DND-41 (cell line): ENCODE results near the gene OSCAR.

Experiments used
- ATAC-seq: fragments of 200-7000 bp; cut with Tn5 transposase; 3 replicates; pipeline ENCODE4 v1.9.1; 2021; ENCODE audit warnings: low read depth; ENCODE audit not compliant: insufficient read depth
- DNase-seq: peaks from one replicate; pipeline ENCODE4 v3.0.0-alpha.2; 2020
- H2AFZ ChIP-seq: 2 replicates; pipeline ENCODE4 v1.6.0; 2012; ENCODE audit warnings: low read depth, low read length
- H3K27ac ChIP-seq: 2 replicates; pipeline ENCODE4 v1.5.1; 2012; ENCODE audit warnings: low read length, inconsistent platforms
- H3K27me3 ChIP-seq: fragments of 200-600 bp; sonication (generic); 2 replicates; pipeline ENCODE4 v1.6.0; 2012; ENCODE audit warnings: low read length, mild to moderate bottlenecking, inconsistent platforms; ENCODE audit not compliant: insufficient read depth, poor library complexity
- H3K36me3 ChIP-seq: 2 replicates; pipeline ENCODE4 v1.5.1; 2012; ENCODE audit warnings: low read length, inconsistent platforms; ENCODE audit not compliant: insufficient read depth
- H3K4me1 ChIP-seq: 2 replicates; pipeline ENCODE4 v1.5.1; 2012; ENCODE audit warnings: mild to moderate bottlenecking, low read length; ENCODE audit not compliant: insufficient read depth
- H3K4me2 ChIP-seq: 2 replicates; pipeline ENCODE4 v1.6.0; 2012; ENCODE audit warnings: mild to moderate bottlenecking, moderate library complexity, low read length, inconsistent platforms; ENCODE audit not compliant: insufficient read depth
- H3K4me3 ChIP-seq, 2 experiments: fragments of 200-600 bp in 1 of 2; shearing (Covaris generic) in 1 of 2; 2 replicates each; pipeline ENCODE4 v1.5.1; 2012 to 2016; ENCODE audit warnings: inconsistent platforms in 2 of 2, low read length in 2 of 2, mild to moderate bottlenecking in 2 of 2, low read depth in 1 of 2, moderate library complexity in 1 of 2
- H3K79me2 ChIP-seq: 2 replicates; pipeline ENCODE4 v1.6.0; 2012; ENCODE audit warnings: low read length, inconsistent platforms; ENCODE audit not compliant: insufficient read depth
- H3K9ac ChIP-seq: 2 replicates; pipeline ENCODE4 v1.6.0; 2012; ENCODE audit warnings: low read depth, mild to moderate bottlenecking, inconsistent platforms, low read length, moderate library complexity
- H3K9me3 ChIP-seq: 2 replicates; pipeline ENCODE4 v1.5.1; 2012; ENCODE audit warnings: low read length, moderate library complexity, mild to moderate bottlenecking, inconsistent platforms; ENCODE audit not compliant: insufficient read depth, severe bottlenecking
- H4K20me1 ChIP-seq: 2 replicates; pipeline ENCODE4 v1.6.0; 2012; ENCODE audit warnings: low read length; ENCODE audit not compliant: insufficient read depth
- CTCF ChIP-seq: IDR thresholded peaks from 2 replicates; pipeline ENCODE4 v1.5.1; 2012; ENCODE audit warnings: borderline replicate concordance, low read length, moderate library complexity, mild to moderate bottlenecking; ENCODE audit not compliant: poor library complexity, severe bottlenecking; ENCODE audit errors: extremely low read depth
- EZH2 ChIP-seq: IDR thresholded peaks from 3 replicates; pipeline ENCODE4 v1.6.1; 2012; ENCODE audit warnings: borderline replicate concordance, low read depth, mild to moderate bottlenecking, moderate library complexity, low read length, inconsistent platforms; ENCODE audit not compliant: severe bottlenecking

OSCAR gene

GRCh38 chr19:54100561-54100960 lies at the start of gene OSCAR:
TSS of gene OSCAR (minus strand) at chr19:54100803. CDS start at chr19:54100792, 11 bp downstream.
- H3K9ac ChIP-seq: no peak within 1 kb of the TSS
- DNase-seq: no peak

GRCh38 chr19:54149021-54149812 lies 48.6 kb upstream of the OSCAR start:
- Histone ChIP-seq H4K20me1 (peaks cover 51% of the 10 kb centered on the region), H3K27me3 (no peaks in the 10 kb centered on the region), H3K9ac (no peak overlapping the region), H3K4me3 (no peak overlapping the region), H3K79me2 (peaks cover 5% of the 10 kb centered on the region; the same call in 1 of the 2 replicates), H3K27ac (no peak overlapping the region), H2AFZ (no peak overlapping the region), H3K4me1 (no peaks in the 10 kb centered on the region), H3K4me2 (no peak overlapping the region), H3K36me3 (peaks cover 98% of the 10 kb centered on the region), H3K9me3 (no peaks in the 10 kb centered on the region)
- TF ChIP-seq EZH2 (no peak), CTCF (no peak)
- ATAC-seq: no peak
- no peak for DNase-seq

More at GRCh38 chr19:54100561-54100960, at the start of gene OSCAR:
- H3K4me2 ChIP-seq: no peak within 1 kb of the TSS
- peaks cover 8% of the 10 kb centered on the region for H3K36me3 ChIP-seq
- no peak within 1 kb of the TSS for H3K4me3 ChIP-seq
- TF ChIP-seq EZH2 (no peak), CTCF (no peak)
- H2AFZ ChIP-seq: peak within 1 kb of the TSS; percentile 45
- no peaks in the 10 kb centered on the region for H3K27me3 ChIP-seq
- peaks cover 2% of the 10 kb centered on the region; the same call in 1 of the 2 replicates for H4K20me1 ChIP-seq
- no peak within 1 kb of the TSS for H3K27ac ChIP-seq
- peaks cover 29% of the 10 kb centered on the region for H3K79me2 ChIP-seq
- no peak for ATAC-seq
- no peaks in the 10 kb centered on the region for H3K9me3 ChIP-seq
- peaks cover 25% of the 10 kb centered on the region for H3K4me1 ChIP-seq

- no peak for ATAC-seq
- peaks cover 98% of the 10 kb centered on the region for H3K36me3 ChIP-seq
- no peak for DNase-seq
- H3K27ac ChIP-seq: no peak overlapping the region
- H3K4me1 ChIP-seq: no peaks in the 10 kb centered on the region
- no peak overlapping the region for H2AFZ ChIP-seq
- peaks cover 49% of the 10 kb centered on the region for H4K20me1 ChIP-seq
- peaks cover 5% of the 10 kb centered on the region; the same call in 1 of the 2 replicates for H3K79me2 ChIP-seq
- H3K4me2 ChIP-seq: no peak overlapping the region
- H3K27me3 ChIP-seq: no peaks in the 10 kb centered on the region
- H3K4me3 ChIP-seq: no peak overlapping the region
- H3K9ac ChIP-seq: no peak overlapping the region
- no peaks in the 10 kb centered on the region for H3K9me3 ChIP-seq
- TF ChIP-seq EZH2 (no peak), CTCF (no peak)
Observed at GRCh38 chr19:54148158-54148557, 47.6 kb upstream of the OSCAR start.
